Measurements from ENCODE around the gene MAN2C1.
"Not testable (repeated sequence)": the region's sequence is repeated elsewhere in the genome, so short reads cannot be mapped to it uniquely, and the experiment has no call there.

Gene MAN2C1

DNA sequence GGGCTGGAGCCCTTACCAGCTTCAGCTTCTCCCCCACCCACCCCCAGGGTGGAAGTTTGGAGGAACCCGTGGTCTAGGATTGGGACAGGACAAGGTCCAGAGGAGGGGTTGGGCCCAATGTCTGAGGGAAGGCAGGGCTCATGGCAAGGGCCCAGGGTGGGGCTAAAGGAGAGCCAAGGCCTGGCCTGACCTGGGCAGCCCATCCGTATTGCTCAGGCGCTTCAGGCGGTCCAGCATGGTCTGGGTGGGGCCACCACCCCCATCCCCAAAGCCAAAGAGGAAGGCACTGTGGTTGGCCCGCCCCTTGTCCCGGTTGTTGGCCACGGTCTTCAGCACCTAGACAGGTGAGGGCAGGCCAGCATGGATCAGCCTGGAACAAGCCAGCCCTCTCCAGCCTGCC is 7.6 kb downstream of the MAN2C1 start:
- no peak for DNase-seq

DNA sequence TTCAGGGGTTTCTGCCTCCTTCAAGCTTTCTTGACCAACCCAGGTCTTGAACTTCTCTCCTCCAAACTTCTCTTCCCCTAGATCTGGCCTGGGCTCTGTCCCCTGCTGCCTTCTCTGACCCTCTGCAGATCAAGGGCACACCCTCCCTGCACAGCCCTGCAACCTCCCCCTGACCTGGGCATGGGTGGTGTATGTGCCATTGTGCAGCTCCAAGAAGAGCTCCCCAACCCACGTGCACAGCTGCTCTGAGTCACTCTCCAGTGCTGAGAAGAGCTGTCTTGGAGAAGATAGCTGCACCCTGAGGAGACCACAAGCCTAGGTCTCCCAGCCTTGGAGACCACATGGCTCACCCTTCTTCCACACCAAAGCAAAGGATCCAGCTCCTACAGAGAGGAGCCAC is 8.0 kb downstream of the MAN2C1 start:
- no peak for DNase-seq

- no peak for DNase-seq
These were observed 8.7 kb downstream of the MAN2C1 start for GRCh38 chr15:75359537-75360250.

DNA sequence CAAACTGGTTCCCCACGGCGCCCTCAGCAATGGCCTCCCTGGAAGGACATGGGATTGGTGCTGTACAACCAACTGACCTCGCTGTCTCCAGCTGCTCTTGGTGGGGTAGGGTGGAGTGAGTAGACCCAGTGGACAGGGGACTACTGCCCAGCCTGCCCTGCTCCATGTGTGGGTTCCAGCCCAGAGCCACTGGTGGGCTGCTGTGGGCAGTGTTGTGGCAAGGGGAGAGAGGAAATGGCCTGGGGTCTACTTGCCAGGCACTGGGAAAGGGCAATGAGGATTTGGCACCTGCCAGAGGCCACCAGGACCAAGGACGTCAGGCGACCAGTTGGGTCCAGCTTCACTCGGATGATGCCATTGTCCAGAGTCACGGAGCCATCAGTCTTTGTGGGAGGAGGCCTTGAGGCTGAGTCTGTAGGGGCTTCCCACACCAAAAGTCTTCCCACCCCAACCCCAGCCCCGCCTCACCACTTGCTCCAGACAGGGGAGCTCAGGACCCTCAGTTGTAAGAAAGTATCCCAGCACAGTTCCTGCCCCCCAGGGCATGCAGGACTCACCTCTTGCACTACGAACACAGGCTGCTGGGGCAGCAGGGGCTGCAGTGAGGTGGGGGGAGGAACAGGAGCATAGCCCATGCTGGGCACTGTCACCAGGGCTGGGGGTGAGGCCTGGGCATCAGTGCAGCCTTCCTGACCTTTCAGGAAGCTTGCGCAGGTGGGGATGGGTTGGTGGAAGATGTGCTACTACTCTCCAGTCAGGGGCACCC is 9.5 kb downstream of the MAN2C1 start:
- no peak for DNase-seq

DNA sequence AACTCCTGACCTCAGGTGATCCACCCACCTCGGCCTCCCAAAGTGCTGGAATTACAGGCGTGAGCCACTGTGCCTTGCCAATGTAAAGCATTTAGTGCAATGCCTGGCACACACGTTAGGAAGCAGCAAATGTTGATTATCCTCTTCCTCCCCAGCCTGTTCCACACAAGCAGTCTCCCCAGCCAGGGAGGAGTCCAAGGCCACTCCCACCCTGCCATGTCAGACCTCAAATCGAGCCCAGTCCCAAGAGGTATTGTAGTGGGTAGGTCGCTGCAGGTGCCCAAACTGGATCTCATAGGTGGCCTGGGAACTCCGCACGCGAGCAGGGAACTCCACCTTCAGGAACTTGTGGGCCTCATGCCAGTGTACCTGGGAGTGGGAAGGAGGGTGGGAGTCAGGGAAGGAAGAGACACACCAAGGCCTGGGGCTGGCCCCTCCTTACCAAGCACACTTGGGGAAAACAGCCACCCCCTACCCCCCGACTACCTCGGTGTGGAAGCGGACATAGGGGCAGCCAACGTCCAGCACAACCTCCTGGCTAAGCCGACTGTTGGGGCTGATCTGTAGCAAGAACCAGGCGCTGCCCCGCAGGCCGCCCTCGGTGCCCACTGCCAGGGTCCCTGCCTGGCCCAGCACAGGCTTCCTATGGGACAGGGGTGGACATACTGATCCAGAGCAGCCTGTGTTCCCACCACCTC is 10.3 kb downstream of the MAN2C1 start:
- no peak for DNase-seq

GRCh38 chr15:75356517-75356916 is 11.9 kb downstream of the MAN2C1 start:
- DNase-seq, result no peak

DNA sequence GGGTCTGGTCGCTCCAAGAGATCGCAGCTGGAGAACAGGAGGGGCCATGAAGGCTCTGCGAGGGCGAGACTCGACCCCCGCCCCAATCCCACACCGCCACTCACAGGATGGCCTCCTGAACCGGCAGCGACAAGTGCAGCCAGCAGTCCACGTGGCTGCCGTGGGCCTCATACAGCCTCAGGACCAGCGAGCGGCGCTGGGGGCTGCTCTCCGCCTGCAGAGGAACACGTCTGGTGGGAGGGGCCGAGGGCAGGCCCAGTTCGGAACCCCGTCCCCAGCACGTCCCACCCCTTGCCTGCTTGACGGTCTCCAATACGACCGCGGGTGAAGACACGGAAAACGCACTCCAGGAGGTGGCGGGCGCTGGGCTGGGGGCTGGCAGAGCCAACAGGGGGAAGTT is 12.4 kb downstream of the MAN2C1 start:
- DNase-seq, result no peak

DNA sequence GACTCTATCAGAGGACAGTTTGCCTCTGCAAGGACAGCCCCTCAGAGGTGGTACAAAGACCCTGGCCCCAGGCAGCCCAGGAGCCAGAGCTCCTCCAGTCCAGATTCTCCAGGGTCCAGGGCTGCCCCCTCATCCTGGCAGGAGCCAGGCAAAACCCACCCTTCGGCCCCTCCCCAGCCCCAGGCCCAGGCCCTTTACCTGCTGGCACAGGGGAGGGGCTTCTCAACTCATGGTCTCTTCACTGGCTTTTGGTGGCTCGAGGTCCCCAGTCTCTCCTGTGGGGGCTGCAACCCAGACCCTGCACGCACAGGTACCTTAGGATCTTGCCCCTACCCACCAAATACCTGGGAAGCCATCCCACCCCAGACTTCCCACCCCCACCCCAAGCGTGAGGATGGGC is 13.0 kb downstream of the MAN2C1 start:
- no peak for DNase-seq

- DNase-seq, result no peak
These were observed 14.0 kb downstream of the MAN2C1 start for GRCh38 chr15:75354454-75354853.

DNA sequence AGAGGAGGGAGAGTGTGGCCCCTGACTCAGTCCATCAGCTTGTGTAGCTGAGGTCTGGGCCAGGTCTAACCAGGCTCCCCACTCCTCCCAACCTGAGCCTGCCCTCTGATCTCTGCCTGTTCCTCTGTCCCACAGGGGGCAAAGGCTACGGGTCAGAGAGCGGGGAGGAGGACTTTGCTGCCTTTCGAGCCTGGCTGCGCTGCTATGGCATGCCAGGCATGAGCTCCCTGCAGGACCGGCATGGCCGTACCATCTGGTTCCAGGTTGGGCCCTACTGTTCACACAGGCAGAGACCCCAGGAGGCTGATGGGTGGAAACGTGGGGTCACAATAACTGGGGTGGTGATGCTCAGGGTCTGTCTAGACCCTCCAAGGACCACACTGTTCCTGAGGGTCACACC is 14.8 kb downstream of the MAN2C1 start:
- no peak for DNase-seq

GRCh38 chr15:75352186-75353080 is 16.0 kb downstream of the MAN2C1 start:
- no peak for DNase-seq

DNA sequence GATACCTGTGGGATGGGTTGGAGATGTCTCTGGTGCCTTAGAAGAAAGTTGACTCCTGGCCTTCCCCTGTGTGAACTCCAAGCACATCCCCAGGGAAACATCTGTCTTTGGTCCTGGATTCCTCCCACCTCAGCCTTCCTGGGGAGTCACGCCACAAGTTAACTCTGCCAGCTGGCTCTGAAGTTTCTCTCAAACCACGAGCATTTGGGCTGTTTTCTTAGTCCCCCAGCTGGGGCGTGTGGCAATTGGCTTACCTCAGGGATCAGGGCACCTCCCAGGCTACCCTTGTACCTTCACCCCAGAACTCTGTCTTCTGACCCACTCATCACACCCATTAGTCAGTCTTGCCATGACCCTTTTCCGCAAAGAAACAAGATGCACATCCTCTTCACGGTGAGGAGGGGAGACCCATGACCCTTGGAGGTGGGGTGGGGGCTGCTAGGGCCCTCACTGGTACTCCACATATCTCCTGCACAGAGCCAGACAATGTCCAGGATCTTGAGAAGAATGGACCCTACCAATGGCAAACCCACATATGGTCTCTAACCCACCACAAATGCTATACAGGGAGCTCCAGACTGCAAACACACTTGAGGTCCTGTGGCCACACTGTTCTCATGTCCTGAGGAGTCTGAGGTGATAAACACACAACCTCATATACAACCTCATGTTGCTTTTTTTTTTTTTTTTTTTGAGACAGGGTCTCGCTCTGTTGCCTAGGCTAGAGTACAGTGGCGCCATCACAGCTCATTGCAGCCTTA is 17.6 kb downstream of the MAN2C1 start:
- no peak for DNase-seq

GRCh38 chr15:75349851-75350588 is 18.4 kb downstream of the MAN2C1 start:
- DNase-seq, result peak; percentile 64

DNA sequence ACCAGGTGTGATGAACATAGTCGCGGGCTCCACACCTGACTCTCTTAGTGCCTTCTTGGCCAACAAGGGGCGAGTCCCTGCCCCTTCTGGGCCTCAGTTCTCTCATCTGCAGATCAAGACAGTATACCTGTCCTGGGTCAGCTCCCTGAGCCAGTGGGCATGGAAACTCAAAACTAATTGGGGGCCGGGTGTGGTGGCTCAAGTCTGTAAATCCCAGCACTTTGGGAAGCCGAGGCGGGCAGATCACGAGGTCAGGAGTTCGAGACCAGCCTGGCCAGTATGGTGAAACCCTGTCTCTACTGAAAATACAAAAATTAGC is 19.1 kb downstream of the MAN2C1 start:
- DNase-seq, result not testable (repeated sequence)

DNA sequence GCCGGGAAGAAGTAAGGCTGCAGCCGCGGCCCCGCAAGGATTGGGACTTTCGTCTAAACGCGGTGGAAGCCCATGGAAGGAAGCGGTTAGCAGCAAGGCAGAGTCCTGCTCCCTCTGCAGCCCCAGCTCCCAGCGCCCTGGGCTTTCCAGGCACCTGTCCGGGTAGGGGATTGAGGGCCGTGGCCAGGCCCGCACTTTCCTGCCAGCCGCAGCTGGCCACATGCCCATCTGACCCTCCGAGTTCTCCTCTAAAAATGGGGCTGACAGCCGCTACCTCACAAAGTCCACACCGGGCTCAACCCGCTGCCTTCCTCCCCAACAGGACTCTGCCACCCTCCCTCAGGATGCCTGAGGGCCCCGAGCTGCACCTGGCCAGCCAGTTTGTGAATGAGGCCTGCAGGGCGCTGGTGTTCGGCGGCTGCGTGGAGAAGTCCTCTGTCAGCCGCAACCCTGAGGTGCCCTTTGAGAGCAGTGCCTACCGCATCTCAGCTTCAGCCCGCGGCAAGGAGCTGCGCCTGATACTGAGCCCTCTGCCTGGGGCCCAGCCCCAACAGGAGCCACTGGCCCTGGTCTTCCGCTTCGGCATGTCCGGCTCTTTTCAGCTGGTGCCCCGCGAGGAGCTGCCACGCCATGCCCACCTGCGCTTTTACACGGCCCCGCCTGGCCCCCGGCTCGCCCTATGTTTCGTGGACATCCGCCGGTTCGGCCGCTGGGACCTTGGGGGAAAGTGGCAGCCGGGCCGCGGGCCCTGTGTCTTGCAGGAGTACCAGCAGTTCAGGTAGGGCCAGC is 19.7 kb downstream of the MAN2C1 start:
- DNase-seq, result no peak

- no peak for DNase-seq
These were observed 20.3 kb downstream of the MAN2C1 start for GRCh38 chr15:75348034-75348561.

GRCh38 chr15:75347222-75348033 is 21.0 kb downstream of the MAN2C1 start:
- no peak for DNase-seq

- DNase-seq, result no peak
These were observed 21.6 kb downstream of the MAN2C1 start, which contains the start of gene NEIL1 for GRCh38 chr15:75346796-75347221. Gene NEIL1 (plus strand): TSS chr15:75347039. CDS start chr15:75348906, 1,867 bp downstream.

DNA sequence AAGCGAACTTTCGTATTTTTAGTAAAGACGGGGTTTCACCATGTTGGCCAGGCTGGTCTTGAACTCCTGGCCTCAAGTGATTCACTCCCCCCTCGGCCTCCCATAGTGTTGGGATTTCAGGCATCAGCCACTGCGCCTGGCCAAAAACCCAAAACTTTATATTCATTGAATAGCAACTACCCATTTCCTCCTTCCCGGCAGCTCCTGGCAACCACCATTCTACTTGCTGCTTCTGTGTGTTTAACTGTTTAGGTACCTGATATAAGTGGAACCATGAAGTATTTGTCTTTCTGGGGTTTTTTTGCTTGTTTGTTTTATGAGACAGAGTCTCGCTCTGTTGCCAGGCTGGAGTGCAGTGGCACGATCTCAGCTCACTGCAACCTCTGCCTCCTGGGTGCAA is 24.5 kb downstream of the MAN2C1 start:
- DNase-seq, result not testable (repeated sequence)
